Body of pancreas (tissue), 4 donors: ENCODE results near the gene WBP1L. TPM values are rescaled to one million over a fixed set of nuclear protein-coding genes. Genes with fewer than 3 reads are reported as not detected.
A peak's percentile ranks its signal among the peaks of the same experiment; 100 is the strongest.
"Not testable (repeated sequence)": the region's sequence is repeated elsewhere in the genome, so short reads cannot be mapped to it uniquely, and the experiment has no call there.

Experiments used
- ATAC-seq: fragments of 150-250 bp; one replicate; pipeline ENCODE4 v1.9.1; 2016
- DNase-seq, 4 donors: peaks; one replicate each; pipeline ENCODE4 v3.0.0-alpha.2; 2019
- H3K27ac ChIP-seq, 4 donors: fragments of 200-600 bp; sonication (generic); 1 replicate in 3 of 4; 2 replicates in 1 of 4; pipeline versions ENCODE4 v1.5.1 to v1.6.1; 2016 to 2019; ENCODE audit warnings: mild to moderate bottlenecking in 1 of 4, mixed read lengths in 1 of 4, moderate library complexity in 1 of 4
- H3K27me3 ChIP-seq, 2 donors: fragments of 200-600 bp; sonication (generic); one replicate each; pipeline ENCODE4 v1.6.0; 2016; ENCODE audit warnings: mild to moderate bottlenecking in 1 of 2
- H3K36me3 ChIP-seq, 2 donors: fragments of 200-600 bp; sonication (generic); replicated peaks in 1 of 2; 2 replicates each; pipeline ENCODE4 v1.5.1; 2016; ENCODE audit warnings: low read depth in 2 of 2; ENCODE audit not compliant: insufficient read depth in 1 of 2
- H3K4me1 ChIP-seq: fragments of 200-600 bp; sonication (generic); one replicate; pipeline ENCODE4 v1.6.0; 2016
- H3K4me3 ChIP-seq, 2 donors: fragments of 200-600 bp; sonication (generic); 1 replicate in 1 of 2; 2 replicates in 1 of 2; pipeline ENCODE4 v1.5.1; 2016 to 2019
- H3K9me3 ChIP-seq, 3 donors: fragments of 200-600 bp; sonication (generic); 1 replicate in 2 of 3; 2 replicates in 1 of 3; pipeline ENCODE4 v1.5.1; 2016
- CTCF ChIP-seq, 7 experiments: fragments of 450-650 bp in 4 of 7; fragments of 200-600 bp in 3 of 7; sonication (generic) in 3 of 7; IDR thresholded peaks; one replicate each; pipeline ENCODE4 v1.5.1; 2016 to 2019; ENCODE audit warnings: antibody characterized with exemption in 7 of 7
- POLR2A ChIP-seq, 3 donors: fragments of 450-650 bp; IDR thresholded peaks; one replicate each; pipeline ENCODE4 v1.6.1; 2016; ENCODE audit warnings: antibody characterized with exemption in 3 of 3, mild to moderate bottlenecking in 2 of 3
- WGBS, 2 donors: methylation state at CpG; one replicate each; pipeline ENCODE4 v1.1.5; 2017; 5-methylcytosine and 5-hydroxymethylcytosine counted together
- intact Hi-C: fragments of 100-400 bp; cut with DNase I; formaldehyde crosslinking; loops from one replicate; pipeline ENCODE4 v1.15.1; 2023
- total RNA-seq, 2 donors: library from RNA; depleted of rRNA; stranded (reverse); fragments of >200 nt; gene quantifications; one replicate each; pipeline ENCODE4 v1.1.0, GENCODE V29; 2016

WBP1L gene
- 10 to 100 TPM; 30.6 to 55.4 TPM for total RNA-seq

- Histone ChIP-seq H3K27me3 (no peaks in the 10 kb centered on the region), H3K27ac (peak within 1 kb of the TSS; percentile 60 to 81 (median 70)), H3K4me1 (peaks cover 29% of the 10 kb centered on the region), H3K4me3 (peak within 1 kb of the TSS; percentile 57 to 61), H3K9me3 (no peaks in the 10 kb centered on the region), H3K36me3 (no peaks in the 10 kb centered on the region)
- DNase-seq (peak; percentile 98 to 99 (median 98)), ATAC-seq (peak; percentile 99)
- 1 to 2% methylated on average over 34 to 37 of the region's 37 CpGs for WGBS, 2 donors
- TF ChIP-seq CTCF (IDR thresholded peaks at IDR 0.05) (peak in 1 of 7 experiments; percentile 16), POLR2A (IDR thresholded peaks at IDR 0.05) (peak in 2 of 3 donors; percentile 86 to 93)
- intact Hi-C loops: no loop called here
Measured at GRCh38 chr10:102743588-102744373, at the start of gene WBP1L. Gene WBP1L (plus strand): TSS chr10:102743948. CDS start chr10:102744054, 106 bp downstream.

- WGBS, 2 donors: 95 to 98% methylated on average over 10 of the region's 10 CpGs
- DNase-seq, H3K27ac ChIP-seq, H3K36me3 ChIP-seq, intact Hi-C loops, H3K27me3 ChIP-seq, ATAC-seq, H3K4me3 ChIP-seq, H3K9me3 ChIP-seq, H3K4me1 ChIP-seq: not testable (repeated sequence)
Measured at GRCh38 chr10:102695401-102695800, 48.3 kb upstream of the WBP1L start.

GRCh38 chr10:102696736-102697135, 47.0 kb upstream of the WBP1L start:
- intact Hi-C loops: no loop called here
- DNase-seq: no peak
- TF ChIP-seq POLR2A (IDR thresholded peaks at IDR 0.05): no peak
- Histone ChIP-seq H3K27me3 (no peaks in the 10 kb centered on the region), H3K27ac (no peak overlapping the region), H3K36me3 (peaks cover 0 to 3% of the 10 kb centered on the region in 2 donors), H3K4me1 (no peaks in the 10 kb centered on the region), H3K9me3 (no peaks in the 10 kb centered on the region), H3K4me3 (no peak overlapping the region)
- 94 to 98% methylated on average over 3 of the region's 3 CpGs for WGBS, 2 donors
- no peak for ATAC-seq

GRCh38 chr10:102698894-102699293, 44.9 kb upstream of the WBP1L start:
- no peak overlapping the region for H3K4me3 ChIP-seq
- DNase-seq (no peak), ATAC-seq (no peak)
- H3K27ac ChIP-seq: no peak overlapping the region
- no peaks in the 10 kb centered on the region for H3K9me3 ChIP-seq
- peaks cover 0 to 3% of the 10 kb centered on the region in 2 donors for H3K36me3 ChIP-seq
- TF ChIP-seq CTCF (IDR thresholded peaks at IDR 0.05) (no peak), POLR2A (IDR thresholded peaks at IDR 0.05) (no peak)
- WGBS, 2 donors: 82 to 93% methylated on average over 2 of the region's 2 CpGs
- H3K4me1 ChIP-seq: no peaks in the 10 kb centered on the region
- H3K27me3 ChIP-seq: no peaks in the 10 kb centered on the region
- intact Hi-C loops: no loop called here

- H3K9me3 ChIP-seq: no peaks in the 10 kb centered on the region
- H3K4me3 ChIP-seq: no peak overlapping the region
- DNase-seq (no peak), ATAC-seq (no peak)
- intact Hi-C loops: no loop called here
- H3K27ac ChIP-seq: no peak overlapping the region
- H3K4me1 ChIP-seq: no peaks in the 10 kb centered on the region
- H3K27me3 ChIP-seq: no peaks in the 10 kb centered on the region
- peaks cover 0 to 3% of the 10 kb centered on the region in 2 donors for H3K36me3 ChIP-seq
- 82 to 94% methylated on average over 3 of the region's 3 CpGs for WGBS, 2 donors
- no peak for TF ChIP-seq POLR2A (IDR thresholded peaks at IDR 0.05)
- no peak for TF ChIP-seq CTCF (IDR thresholded peaks at IDR 0.05)
Measured at GRCh38 chr10:102701272-102701671, 42.5 kb upstream of the WBP1L start.
